Measurements from ENCODE around the gene HDLBP.

The HDLBP gene

DNA sequence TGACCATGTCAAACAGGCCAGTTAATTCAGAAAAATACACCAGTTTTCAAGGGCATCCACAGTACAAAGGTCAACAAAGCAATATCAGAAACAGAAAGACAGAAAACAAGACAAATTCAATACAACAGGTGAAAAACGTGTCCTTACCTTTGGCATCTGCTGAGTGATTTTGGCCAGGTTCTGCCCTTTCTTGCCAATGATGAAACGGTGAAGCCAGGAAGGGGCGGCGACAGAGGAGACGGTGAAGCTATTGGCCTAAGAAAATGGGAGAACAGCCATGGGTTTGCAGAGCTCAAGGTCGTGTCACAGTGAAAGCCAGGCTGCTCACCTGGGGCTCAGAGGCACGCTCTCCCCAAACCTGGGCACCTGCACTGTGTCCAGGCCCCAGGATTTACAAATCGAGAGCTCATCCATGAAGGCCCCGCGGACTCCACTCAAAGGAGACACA lies 60.5 kb downstream of the HDLBP start:
- no peak for DNase-seq (ENCODE audit: low spot score)

GRCh38 chr2:241252778-241253475 lies 62.5 kb downstream of the HDLBP start:
- DNase-seq (ENCODE audit: low spot score): no peak

- DNase-seq (ENCODE audit: low spot score): no peak
Measured at GRCh38 chr2:241249654-241250053, 65.8 kb downstream of the HDLBP start.

- no peak for DNase-seq (ENCODE audit: low spot score)
Measured at GRCh38 chr2:241248897-241249296, 66.6 kb downstream of the HDLBP start.

- no peak for DNase-seq (ENCODE audit: low spot score)
Measured at GRCh38 chr2:241248289-241248688, 67.2 kb downstream of the HDLBP start.

GRCh38 chr2:241244368-241244767 lies 71.1 kb downstream of the HDLBP start:
- no peak for DNase-seq (ENCODE audit: low spot score)

- DNase-seq (ENCODE audit: low spot score): no peak
Measured at GRCh38 chr2:241242306-241242705, 73.2 kb downstream of the HDLBP start.

GRCh38 chr2:241241669-241242068 lies 73.8 kb downstream of the HDLBP start:
- DNase-seq (ENCODE audit: low spot score): no peak

DNA sequence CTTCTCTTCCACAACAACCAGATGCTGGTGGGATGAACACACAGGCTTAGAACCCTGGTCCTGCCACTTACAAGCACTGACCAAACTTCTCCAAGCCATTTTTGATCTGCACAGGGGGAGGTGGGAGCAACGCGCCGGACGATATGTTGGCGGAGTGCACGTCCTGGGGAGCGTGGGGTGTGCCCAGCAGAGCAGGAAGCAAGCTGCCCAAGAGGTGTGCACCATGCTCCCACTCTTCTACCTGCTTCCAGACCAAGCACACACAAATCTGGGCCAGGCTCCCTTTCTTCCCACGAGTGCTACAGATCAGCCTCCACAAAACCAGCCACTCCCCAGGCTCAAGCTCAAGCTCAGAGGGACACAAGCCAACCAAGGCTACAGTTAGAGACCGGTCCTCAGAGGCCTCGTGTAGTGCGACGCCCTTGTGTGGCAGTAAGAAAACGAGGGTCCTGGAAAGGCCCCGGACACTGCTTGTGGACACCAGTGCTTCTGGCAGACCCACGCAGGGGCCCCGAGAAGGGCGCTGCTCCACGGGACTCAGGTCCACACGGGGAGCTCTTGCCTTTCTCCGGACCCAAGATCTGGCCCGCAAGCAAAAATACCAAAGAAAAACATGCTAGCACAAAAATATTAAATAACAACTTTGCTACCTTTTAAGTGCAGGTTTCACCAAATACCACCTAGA lies 75.0 kb downstream of the HDLBP start:
- DNase-seq (ENCODE audit: low spot score): no peak

GRCh38 chr2:241239552-241240202 lies 75.8 kb downstream of the HDLBP start:
- DNase-seq (ENCODE audit: low spot score): no peak

GRCh38 chr2:241238693-241239198 lies 76.7 kb downstream of the HDLBP start:
- DNase-seq (ENCODE audit: low spot score): no peak

GRCh38 chr2:241237949-241238371 lies 77.5 kb downstream of the HDLBP start:
- DNase-seq (ENCODE audit: low spot score): no peak

- DNase-seq (ENCODE audit: low spot score): no peak
Measured at GRCh38 chr2:241237047-241237446, 78.4 kb downstream of the HDLBP start.

GRCh38 chr2:241235859-241236593 lies 79.4 kb downstream of the HDLBP start:
- no peak for DNase-seq (ENCODE audit: low spot score)

DNA sequence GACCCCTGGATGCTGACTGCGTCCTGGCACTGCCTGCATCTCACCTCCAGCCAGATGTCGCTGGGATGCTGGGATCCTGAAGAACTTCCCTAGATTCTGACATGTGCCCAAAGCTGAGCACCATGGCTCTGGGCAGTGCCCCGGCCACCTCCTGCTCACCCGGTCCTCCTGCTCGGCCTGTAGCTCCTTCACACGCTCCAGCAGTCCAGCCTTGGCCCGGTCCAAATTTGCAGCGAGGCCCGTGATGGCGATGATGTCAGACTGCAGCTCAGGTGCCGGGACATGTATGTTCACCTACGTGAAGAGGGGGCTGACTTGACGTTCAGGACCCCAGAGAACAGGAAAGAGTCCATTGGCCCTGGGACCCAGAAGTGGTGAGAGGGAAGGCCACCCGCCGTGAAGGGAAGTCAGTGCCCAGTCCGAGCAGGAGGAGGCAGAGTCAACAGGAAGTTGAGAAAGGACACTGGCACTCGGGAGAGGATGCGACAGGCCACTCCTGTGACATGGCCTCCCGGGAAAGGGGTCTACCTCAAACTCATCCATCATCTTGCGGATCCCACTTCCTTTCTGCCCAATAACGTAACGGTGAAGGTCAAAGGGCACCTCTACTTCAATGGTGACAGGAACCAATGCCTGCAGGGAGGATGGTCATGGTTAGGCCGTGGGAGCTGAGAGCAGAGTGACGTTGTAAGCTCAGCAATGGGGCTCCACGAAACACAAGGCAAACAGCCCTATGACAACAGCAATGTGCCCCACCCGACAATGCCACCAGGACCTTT lies 80.3 kb downstream of the HDLBP start:
- no peak for DNase-seq (ENCODE audit: low spot score)

- DNase-seq (ENCODE audit: low spot score): no peak
Measured at GRCh38 chr2:241234066-241234790, 81.2 kb downstream of the HDLBP start.

DNA sequence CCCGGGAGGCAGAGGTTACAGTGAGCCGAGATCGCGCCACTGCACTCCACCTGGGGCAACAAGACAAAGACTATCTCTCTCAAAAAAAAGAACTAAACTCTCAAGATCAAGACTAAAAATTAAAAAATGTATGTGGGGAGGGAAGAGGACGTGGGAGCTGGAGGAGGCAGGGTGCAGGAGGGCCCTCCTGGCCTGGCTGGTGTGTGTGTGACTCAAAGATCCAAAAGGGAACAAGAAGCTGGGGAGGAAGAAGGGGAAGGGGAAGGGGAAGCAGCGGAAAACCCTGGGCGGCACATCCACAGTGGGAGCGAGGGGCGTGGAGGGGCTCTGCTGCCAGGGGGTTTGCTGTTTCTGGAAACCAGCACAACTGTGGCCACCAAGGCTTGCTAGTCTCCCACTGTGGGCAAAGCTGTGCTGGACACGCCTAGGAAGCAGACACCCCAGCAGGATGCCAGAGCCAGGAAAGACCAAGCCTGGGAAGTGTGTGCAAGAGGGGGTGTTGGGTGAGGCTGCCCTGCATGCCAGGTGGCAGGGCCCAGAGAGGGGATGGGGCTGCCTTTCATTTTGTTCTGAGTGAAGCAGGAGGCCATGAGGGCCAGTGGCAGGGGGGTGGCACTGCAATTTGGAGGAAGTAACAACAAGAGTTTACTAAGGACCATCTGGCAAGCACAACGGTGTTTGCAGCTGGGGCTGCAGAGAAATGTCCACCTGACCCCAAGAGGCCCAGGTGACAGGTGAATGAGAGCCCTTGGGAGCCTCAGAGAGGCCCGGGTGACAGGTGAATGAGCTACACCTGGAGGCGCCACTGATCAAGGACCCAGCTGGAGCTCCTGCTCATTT lies 82.5 kb downstream of the HDLBP start:
- DNase-seq (ENCODE audit: low spot score): no peak

DNA sequence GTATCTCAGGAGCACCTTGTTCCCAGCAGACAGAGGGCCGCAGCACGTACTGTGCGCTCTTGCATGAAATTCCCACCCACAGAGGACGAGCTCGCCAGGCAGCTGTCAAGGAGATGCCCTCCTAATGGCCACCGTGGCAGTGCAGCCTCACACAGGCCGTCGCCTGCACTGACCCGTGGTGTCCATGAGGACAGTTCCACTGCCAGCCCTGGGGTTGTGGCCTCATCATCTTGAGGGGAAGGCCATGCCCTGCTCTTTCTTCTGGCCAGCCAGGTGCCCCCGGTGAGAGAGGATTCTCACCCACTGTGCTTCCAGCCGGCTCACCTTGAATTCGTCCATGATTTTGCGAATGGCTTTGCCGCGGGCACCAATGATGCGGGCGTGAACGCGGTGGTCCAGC lies 85.0 kb downstream of the HDLBP start:
- DNase-seq (ENCODE audit: low spot score): no peak

DNA sequence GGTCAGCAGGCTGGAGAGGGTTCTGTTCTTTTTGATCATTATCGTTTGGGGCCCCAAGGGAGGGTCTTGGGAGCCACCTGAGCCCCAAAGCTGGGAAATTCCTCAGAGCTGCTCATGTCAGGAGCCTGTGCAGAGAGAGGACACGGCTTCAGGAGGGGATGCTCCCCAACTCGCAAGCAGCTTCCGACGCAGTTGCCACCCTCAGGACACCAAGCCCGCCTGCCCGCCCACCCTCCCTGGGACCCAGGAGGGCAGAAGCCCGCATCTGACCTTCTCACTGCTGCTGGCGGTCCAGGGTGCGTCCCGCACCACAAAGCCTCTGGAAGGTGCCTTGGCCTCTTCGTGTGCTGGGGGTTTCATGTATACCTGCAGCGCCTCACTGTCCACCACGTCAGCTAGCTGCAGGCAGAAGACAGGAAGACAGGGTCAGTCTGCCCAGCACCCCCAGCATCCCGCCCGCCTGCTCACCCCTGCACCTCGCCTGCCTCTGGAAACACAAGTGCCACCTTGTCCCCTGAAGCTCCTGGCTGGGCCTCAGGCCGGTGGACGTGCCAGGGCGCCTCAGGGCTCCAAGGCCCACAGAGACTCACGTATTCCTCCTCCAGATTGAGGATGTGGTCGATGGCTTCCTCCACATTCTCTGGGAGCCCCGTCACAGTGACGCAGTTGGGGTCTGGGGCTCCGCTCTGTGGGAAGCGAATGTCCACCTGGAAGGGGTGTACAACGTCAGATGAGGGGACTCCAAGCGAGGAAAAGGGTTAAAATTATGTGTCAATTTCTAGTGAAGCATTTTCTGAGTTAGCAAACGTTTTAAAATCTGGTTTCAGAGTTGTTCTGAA lies 85.7 kb downstream of the HDLBP start:
- DNase-seq (ENCODE audit: low spot score): no peak

Data from D341Med (cell line).